HK-2 (cell line): Measurements from ENCODE around the gene GCNT1.
"Not testable (repeated sequence)": the region's sequence is repeated elsewhere in the genome, so short reads cannot be mapped to it uniquely, and the experiment has no call there.

Experiments used
- DNase-seq: peaks from one replicate; pipeline ENCODE4 v3.0.0-alpha.2; 2018; ENCODE audit not compliant: unreplicated experiment

GCNT1 gene

GRCh38 chr9:76458903-76459693 lies at the start of gene GCNT1:
Gene GCNT1, plus strand, starts transcription at chr9:76459182. Its CDS starts 43,200 bp downstream, at chr9:76502382.
- peak; percentile 81 for DNase-seq

DNA sequence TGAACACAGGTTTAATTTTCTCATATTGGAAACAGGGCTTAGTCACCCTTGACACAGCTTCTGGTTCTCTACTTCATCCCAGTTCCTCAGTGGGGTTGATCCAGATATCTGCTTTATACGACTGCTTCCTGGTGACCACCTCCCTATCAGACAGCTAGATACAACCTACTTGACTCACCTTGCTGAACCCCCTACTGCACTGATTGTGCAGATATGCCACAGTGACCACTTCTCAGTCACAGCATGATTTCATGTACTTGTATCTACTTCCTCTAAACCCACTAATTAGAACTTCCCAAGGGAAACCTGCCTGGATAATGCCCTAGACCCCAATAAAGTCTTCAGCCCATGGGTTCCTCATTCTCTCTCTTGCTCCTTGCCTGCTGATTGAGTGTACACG lies 46.3 kb upstream of the GCNT1 start:
- no peak for DNase-seq

DNA sequence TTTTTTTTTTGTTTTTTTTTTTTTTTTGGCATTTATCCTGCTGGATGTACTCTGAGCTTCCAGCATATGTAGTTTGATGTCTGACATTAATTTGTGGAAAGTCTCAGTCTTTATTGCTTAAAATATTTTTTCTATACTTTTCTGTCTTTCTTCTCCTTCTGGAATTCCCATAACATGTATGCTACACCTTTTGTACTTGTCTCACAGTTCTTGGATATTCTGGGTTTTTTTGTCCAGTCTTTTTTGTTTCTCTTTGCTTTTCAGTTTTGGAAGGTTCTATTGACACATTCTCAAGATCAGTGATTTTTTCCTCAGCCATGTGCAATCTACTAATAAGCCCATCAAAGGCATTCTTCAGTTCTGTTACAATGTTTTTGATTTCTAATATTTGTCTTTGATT lies 45.3 kb upstream of the GCNT1 start:
- DNase-seq = no peak

DNA sequence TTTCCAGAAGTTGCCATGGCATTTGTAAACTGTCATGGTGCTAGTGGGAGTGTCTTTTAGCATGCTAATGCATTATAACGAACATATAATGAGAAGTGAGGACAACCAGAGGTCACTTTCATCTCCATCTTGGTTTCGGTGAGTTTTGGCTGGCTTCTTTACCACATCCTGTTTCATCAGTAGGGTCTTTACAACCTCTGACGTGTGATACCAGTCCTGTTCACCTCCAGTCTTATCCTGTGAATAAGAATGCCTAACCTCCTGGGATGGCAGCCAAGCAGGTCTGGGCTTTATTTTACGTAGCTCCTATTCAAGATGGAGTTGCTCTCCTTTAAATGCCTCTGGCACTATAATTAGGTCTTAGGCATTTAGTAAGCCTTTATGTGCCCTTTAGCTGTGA lies 44.3 kb upstream of the GCNT1 start:
- no peak for DNase-seq

GRCh38 chr9:76415154-76415553 lies 43.8 kb upstream of the GCNT1 start:
- DNase-seq = no peak

DNA sequence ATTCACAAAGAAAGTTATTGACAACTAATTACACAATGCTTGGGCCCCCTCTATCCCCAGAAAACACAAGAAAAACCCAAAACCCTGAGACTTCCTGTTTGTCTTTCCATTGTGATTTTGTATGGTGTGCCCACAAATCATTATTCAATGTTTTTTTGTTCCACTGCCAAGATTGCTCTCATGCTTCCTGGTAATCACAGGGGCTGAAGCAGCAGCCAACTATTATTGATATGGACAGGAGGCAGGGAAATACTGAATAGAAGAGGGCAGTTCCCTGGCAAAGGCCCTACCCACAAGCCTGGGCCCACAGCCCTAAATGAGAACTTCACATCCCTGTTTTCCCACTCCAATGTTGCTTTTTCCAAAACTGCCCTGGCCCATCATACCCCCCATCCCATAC lies 43.3 kb upstream of the GCNT1 start:
- no peak for DNase-seq

GRCh38 chr9:76417394-76417793 lies 41.6 kb upstream of the GCNT1 start:
- DNase-seq = no peak

DNA sequence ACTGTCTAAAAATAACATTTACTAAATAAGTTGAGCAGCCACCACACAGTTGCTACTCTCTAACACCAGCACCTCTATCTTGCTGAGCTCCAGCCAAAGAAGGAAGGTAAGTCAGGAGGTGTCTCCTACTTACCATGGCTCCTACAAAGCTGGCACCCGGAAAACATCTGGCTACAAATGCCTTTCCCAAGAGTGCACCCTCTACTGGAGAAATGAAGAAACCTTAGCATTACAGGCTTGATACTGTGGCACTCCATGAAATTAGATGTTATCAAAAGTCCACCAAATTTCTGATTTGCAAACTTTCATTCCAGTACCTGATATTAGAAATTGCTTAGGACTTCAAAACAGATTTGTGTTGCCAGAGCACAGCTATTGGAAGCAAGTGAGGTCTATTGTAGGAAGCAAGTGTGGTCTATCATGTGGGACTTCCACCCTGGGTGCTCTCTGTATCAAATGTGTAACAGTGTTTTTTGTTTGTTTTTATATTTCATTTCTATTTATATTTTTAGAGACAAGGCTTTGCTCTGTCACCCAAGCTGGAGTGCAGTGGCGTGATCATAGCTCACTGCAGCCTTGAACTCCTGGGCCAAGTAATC lies 39.1 kb upstream of the GCNT1 start:
- DNase-seq = no peak

- DNase-seq = no peak
Observed at GRCh38 chr9:76423216-76424177, 35.5 kb upstream of the GCNT1 start.

DNA sequence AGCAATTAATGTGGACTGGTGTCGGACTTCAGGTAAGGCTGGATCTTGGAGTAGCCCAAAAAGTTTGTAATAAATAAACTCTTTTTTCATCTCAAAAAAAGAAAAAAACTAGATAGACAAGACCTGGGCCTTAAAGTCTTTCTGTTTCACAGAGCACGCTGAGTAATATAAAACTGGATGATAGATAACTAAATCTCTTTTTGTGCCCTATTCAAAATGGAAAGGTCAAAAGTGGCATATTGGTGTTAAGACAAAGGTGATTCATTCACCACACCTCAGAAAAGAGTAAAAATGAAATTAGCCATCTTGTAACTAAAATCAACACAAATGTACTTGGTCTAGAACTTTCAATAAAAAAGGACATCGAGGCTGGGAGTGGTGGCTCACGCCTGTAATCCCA lies 34.5 kb upstream of the GCNT1 start:
- no peak for DNase-seq

GRCh38 chr9:76425677-76426453 lies 33.1 kb upstream of the GCNT1 start:
- DNase-seq = no peak

GRCh38 chr9:76426807-76427419 lies 32.1 kb upstream of the GCNT1 start:
- DNase-seq = no peak

DNA sequence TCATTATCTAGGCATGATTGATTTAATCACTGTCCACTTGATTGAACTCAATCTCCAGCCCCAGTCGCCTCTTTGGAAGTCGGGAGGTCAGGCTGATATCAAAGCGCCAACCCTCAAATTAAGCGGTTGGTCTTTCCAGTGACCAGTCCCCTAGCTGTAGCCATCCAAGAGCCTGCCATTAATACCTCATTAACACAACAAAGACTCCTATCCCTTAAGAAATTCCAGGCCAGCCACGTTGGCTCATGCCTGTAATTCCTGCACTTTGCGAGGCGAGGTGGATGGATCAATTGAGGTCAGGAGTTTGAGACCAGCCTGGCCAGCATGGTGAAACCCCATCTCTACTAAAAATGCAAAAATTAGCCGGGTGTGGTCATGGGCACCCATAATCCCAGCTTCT lies 27.4 kb upstream of the GCNT1 start:
- no peak for DNase-seq

DNA sequence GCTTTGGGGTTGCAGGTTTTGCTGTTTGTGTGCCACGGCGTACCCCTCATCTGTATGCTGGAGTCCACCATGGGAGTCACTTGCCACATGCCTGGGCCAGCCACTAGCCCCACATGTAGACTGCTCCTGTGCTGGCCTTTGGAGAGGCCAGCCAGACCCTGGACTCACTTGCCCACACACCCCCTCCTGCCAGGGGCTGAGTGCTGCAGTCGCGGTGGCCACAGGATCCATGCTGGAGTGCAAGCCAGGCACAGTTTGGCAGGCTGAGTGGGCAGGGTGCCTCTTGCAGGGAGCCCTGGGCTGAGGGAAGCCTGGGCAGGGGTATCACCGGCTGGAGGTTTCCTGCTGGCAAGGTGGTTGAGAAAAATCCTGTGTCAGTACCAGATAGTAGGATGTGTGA lies 25.6 kb upstream of the GCNT1 start:
- no peak for DNase-seq

- no peak for DNase-seq
Observed at GRCh38 chr9:76433836-76434235, 25.1 kb upstream of the GCNT1 start.

- DNase-seq = not testable (repeated sequence)
Observed at GRCh38 chr9:76434897-76435296, 24.1 kb upstream of the GCNT1 start.

DNA sequence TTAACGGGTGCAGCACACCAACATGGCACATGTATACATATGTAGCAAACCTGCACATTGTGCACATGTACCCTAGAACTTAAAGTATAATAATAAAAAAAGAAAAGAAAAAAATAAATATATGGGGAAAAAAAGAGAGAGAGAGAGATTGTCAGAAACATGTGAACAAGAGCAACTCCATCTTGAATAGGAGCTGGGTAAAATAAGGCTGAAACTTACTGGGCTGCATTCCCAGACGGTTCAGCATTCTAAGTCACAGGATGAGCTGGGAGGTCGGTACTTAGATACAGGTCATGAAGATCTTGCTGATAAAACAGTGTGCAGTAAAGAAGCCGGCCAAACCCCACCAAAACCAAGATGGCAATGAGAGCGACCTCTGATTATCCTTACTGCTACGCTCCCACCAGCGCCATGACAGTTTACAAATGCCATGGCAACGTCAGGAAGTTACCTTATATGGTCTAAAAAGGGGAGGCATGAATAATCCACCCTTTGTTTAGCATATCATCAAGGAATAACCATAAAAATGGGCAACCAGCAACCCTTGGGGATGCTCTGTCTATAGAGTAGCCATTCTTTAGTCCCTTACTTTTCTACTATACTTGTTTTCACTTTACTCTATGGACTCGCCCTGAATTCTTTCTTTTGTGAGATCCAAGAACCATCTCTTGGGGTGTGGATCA lies 21.8 kb upstream of the GCNT1 start:
- not testable (repeated sequence) for DNase-seq

DNA sequence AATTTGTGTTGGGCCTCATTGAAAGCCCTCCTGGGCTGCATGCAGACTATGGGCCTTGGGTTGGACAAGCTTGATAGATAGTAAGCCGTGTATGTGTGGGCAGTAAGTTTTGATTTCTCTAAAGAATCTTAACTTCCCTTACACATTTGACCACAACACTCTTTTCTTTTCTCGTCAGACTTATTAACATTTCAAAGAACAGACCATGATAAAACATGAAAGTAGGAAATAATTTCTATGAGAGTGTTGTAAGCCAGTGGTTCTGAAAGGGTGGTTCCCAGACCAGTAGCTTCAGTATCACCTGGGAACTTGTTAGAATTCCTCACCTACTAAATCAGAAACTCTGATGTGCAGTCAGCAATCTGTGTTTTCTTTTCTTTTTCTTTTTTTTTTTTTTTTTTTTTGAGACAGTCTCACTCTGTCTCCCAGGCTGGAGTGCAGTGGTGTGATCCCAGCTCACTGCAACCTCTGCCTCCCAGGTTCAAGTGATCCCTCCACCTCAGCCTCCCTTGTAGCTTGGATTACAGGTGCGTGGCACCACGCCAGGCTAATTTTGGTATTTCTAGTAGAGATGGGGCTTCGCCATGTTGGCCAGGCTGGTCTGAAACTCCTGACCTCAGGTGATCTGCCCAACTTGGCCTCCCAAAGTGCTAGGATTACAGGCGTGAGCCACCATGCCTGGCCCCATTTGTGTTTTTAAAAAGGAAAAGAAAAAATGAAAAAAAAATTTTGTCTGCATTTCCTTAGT lies 20.0 kb upstream of the GCNT1 start:
- no peak for DNase-seq

- DNase-seq = peak; percentile 24
Observed at GRCh38 chr9:76441551-76442322, 17.2 kb upstream of the GCNT1 start.
